CMK (cell line): ENCODE results near the gene RPS15.
"Not testable (repeated sequence)": the region's sequence is repeated elsewhere in the genome, so short reads cannot be mapped to it uniquely, and the experiment has no call there.

Source experiments
- DNase-seq: peaks from one replicate; pipeline ENCODE4 v3.0.0-alpha.2; 2010; ENCODE audit warnings: low read depth

RPS15 gene

DNA sequence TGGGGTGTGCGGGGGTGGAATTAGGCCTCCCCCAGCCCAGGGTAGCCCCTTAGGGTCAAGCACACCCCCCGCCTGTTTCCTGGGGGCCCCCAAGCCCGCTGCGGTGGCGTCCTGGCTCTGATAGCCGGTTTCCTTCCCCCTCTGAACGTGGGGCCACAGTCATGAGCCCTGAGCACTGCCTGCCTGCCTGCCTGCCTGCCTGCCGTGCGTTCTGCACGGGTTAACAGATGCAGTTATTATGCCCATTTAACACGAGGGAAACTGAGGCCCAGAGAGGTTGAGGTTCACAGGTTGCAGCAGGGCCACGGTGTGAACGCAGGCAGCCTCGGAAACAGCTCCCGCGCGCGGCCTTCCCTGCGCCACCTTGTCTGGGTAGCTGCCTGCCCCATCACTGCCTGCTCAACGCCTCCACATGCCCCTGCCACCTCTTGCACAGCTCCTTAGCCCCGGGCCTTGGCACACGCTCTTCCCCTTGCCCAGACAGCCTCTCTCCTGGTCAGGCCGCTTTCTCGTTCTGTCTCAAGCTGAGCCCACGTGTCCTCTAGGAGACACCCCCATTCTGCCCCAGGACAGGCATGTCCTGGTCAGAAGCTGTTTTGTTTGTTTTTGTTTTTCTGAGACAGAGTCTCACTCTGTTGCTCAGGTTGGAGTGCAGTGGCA is 35.7 kb upstream of the RPS15 start:
- no peak for DNase-seq

DNA sequence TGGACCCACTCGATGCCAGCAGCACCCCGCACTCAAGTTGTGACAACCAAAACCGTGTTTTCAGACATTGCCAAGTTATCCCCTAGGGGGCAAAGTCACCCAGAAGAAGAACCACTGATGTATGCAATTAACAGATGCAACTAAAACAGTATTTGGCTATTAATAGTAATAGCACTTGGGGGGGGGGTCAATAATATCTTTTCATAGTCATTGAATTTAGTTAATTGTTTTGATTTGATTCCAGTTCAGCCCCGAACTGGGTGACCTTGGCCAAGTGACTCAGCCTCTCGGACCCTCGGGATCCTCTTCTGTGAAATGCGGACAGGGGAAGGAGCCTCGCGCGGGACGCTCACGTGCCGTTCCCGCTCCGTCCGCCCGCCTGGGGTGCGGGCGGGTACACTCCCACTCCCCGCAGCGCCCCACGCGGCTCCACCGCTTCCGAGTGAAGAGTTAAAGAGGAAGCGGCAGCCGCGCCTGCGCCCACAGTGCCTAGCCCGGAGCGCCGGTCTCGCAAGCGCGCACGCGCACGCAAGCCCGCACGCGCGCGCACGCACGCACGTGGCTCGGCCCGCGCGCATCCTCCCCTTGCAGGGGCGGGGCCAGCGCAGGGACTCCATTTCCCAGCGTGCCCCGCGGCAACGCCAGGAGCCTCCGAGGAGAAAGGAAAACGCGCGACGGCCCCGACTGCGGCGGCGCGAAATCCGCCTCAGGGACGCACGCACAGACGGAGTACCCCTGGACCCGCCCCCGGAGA is 31.2 kb upstream of the RPS15 start:
- peak; percentile 97 for DNase-seq

DNA sequence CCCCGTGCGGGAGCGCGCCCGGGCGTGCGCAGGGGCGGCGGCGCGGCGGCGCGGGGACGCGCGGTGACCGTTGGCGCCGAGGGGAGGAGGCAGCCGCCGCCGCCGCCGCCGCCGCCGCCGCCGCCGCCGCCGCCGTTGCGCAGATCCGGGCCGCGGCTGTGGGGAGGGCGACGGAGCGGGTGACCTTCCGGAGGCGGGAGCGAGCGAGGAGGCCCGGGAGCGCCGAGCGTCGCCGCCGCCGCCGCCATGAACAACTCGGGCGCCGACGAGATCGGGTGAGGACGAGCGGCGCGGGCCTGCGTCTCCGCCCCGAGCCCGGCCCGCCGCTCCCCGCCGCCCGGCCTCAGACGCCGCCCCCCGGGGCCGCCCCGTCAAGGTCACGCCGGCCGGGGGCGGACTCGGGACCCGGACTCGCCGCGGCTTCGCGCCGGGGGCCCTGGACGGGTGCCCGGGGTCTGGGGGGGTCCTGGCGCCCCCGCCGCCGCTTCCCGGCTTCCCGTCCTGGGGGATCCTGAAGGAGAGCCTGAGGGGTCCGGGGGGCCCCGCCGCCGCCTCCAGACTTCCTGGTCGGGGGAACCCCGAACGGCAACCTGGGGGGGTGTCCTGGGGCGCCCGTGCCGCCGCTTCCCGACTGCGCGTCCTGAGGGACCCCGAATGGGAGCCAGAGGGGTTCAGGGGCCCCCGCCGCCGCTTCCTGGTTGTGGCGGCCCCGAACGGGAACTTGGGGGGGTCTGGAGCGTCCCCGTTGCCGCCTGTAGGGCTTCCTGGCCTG is 30.5 kb upstream of the RPS15 start, which contains the start of gene DAZAP1:
DAZAP1 (plus strand) TSS at position 59 of the 772 bp plus-strand sequence; CDS start at position 247, 188 bp downstream.
- no peak for DNase-seq

DNA sequence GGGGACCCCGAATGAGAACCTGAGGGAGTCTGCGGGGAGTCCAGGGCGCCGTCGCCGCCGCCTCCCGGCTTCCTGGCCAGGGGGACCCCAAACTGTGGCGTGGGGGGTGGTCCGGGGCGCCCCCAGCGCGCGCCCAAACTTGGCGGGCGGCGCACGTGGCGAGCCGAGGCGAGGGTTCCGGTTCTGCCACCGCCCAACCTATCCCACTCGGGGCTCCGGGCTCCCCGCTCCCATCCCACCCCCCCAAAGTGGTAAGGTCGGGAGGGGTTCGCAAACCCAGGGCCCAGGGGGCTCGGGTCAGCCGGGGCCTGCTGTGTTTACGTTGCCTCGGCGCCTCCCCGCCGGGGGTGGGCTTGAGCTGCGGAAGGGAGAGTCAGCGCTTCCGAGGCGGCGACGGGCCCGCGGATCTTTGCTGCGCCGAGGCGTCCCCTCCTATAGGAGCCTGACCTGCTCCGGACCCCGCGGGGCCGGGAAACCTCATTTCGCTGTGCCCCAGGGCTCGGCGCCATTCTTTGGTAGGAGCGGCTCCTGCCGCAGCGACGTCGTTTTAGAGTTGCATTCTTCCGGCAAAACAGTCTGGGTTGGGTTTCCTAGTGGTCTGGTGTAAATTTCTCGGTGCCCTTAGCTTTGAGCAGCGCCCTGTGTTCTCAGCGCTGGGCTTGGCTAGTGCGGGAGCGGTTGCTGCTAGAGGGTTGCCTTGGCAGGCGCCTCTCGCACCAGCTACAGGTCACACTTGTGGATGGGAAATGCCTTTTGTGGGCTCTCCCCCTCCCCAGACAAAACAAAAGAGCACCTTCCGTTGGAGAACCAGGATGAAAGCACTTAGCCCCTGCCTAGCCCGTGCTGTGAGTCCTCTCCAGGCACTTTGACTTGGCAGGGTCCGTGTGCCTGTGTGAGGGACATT is 29.6 kb upstream of the RPS15 start:
- DNase-seq: no peak

DNA sequence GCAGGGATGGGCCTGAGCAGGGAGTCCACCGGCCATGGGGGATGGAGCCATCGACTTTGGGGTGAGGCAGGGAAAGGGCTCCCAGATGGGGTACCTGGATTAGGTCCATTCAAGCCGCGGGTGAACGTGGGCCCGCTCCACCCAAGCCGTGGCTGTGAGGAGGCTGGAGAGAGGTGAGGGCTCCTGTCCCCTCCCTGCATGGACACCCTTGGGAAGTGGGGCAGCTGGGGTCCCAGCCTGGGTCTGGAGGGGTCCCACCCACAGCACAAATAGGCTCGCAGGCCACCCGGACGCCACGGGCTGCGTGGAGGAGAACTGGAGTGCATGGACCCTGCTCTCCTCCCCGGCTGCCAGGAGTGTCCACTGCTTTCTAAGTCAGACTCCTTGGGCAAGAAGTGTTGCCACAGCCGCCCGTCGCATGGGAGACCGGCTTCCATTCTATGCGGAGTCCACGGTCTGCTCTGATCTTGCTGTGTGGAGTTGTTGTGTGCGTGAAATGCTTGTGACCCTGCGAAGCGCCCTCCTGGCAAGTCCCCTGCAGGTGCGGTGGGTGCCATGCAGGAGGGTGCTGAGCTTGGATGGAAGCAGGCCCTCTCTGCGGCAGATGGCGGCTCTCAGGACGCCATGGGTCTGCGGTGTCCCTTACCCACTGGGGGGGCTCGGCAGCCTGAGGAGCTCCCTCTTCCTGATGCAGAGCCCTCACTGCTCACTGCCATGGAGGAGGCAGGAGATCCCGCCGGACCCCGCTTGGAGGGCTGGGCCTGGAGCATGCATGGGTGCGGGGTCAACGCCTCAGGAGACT is 28.8 kb upstream of the RPS15 start:
- no peak for DNase-seq

DNA sequence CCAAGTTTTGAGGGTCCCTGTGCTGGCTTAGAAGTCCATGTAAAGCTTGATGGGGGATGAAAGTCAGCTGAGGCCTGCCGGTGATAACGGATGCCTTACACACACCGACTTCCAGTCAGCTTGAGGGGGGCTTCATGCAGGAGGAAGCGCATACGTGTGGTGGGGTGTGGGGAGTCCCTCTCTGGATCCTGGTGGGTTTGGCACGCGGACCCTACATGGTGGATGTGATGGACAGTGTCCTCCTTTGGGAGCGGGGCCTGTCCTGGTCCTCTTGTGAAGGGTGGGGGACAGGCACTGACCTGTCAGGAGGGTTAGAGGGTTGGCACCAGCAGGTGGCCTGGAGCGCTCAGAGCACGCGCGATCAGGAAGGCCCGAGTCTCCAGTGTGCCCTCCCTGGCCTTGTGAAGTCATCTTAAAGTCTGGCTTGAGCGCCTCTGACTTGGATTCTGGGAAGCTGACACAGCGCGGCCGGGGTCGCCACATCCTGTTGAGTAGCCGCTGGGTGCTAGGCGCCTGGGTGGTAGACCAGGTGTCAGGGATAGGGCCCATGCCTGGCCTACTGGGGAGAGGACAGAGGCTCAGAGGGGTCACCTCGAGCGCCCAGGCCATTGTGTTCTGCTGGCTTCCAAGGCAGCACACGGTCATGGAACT is 27.9 kb upstream of the RPS15 start:
- DNase-seq: no peak

DNA sequence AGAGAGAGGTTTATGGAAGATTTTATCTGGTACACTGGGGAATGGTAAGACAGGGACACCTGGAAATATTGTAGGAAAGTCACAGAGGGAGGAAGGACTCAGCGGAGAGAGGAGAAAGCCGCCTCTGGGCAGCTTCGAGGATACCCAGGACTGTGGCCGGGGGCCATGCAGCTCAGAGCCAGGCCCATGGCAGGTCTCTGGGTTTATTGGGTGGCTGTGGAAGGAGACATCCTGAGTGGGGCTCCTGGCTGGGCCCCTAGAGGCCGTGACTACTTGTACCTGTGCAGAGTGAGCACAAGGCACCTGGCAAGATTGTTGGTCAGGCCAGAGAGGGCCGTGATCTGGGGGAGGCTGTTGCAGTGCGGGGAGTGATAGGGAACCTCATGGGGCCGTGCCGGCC is 27.4 kb upstream of the RPS15 start:
- DNase-seq: no peak

DNA sequence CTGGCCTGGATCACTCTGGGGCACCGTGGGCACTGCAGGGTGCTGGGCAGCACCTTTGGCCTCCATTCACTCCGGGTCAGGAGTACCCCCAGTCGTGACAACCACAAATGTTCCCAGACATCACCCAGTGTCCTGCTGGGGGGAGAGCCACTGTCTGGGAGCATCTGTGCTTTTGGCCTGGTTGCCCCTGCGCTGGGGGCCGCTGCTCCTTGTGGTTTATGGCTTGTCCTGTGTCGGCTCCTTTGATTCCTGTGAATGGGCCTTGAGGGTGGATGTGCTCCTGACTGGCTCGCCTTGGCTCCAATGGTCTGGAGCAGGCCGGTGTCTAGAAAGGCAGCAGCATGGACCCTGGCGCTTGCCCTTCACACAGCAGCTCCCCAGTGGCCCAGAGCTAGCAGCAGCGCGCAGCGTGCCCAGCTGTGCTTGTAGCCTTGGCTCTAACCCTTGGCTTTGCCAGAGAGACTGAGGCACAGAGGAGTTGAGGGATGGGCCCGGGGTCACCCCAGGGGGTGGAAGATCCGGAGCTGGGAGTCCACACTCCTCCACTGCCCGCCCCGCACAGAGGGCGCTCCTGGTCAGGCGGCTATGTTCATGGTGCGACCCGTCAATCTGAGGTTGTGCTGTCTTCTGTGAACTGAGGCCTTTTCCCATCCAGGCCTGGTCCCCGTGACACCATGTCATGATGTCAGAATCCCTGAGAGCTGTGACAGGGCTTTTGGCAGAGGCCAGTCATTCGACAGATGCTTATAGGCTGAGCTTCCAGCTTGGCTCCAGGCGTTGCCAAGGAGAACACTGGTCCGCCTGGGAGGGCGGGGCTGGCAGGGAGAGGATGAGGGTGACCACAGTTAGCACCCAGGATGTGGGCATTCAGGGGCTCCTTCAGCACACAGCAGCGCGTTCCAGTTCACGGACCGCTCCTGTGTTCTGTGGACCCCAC is 26.7 kb upstream of the RPS15 start:
- DNase-seq: no peak

DNA sequence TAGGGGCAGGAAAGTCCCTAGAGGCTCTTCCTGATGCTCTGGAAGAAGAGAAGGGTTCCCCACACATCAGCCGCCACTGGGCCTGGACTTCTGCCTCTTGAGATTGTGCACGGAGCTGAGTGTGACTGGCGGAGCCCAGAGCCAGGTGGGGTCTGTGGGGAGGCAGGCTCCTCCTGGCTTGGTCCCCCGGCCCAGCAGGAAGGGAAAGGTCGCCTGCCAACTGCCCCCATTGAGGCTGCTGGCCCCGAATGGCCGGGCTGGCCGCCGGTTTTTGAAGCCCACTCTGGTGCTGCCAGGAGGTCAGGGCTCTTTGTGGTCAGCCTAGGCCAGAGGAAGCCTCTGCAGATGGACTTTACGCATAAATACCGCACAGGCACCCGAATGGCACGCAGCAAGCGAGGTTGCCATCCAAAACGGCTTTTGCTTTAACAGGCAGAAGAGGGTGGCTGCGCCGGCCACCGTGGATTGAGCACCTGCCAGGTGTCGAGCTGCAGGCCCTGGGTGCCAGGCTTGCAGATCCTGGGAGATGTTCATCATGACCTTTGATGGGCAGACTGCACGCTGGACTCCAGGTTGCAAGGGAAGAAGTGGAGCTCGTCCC is 25.8 kb upstream of the RPS15 start:
- no peak for DNase-seq

DNA sequence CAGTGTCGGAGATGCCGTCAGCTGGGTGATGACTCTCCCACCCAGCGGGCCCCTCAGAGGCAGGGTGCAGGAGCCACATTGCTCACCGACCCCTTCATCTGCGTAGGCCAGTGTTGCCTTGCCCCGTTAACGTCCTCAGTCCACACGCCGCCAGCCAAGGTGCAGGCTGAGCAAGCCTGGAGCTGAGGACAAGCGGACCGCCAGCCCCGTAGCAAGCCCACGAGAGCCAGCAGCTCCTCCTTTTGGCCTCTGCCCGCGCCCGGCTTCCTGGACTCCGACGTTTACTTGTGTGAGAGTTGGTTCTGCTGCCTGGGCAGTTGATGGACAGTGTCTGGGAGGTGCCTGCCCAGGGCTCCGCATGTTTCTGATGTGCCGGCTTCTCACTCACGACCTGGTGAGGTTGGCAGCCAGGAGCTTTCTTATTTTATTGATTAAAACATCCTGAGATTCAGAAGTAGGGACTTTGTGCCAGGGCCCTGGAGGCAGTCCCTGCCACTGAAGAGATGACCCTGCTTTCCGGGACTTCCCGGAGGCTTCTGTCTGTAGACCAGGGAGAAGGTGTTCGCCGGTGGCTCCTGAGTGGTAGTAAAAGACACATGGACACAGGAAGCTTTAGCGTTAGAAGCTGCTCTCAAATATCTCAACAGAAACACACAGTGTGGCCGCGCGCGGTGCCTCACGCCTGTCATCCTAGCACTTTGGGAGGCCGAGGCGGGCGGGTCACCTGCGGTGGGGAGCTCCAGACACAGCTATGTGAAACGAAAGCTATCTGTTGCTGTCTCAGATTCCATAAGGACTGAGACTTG is 25.0 kb upstream of the RPS15 start:
- DNase-seq: no peak

DNA sequence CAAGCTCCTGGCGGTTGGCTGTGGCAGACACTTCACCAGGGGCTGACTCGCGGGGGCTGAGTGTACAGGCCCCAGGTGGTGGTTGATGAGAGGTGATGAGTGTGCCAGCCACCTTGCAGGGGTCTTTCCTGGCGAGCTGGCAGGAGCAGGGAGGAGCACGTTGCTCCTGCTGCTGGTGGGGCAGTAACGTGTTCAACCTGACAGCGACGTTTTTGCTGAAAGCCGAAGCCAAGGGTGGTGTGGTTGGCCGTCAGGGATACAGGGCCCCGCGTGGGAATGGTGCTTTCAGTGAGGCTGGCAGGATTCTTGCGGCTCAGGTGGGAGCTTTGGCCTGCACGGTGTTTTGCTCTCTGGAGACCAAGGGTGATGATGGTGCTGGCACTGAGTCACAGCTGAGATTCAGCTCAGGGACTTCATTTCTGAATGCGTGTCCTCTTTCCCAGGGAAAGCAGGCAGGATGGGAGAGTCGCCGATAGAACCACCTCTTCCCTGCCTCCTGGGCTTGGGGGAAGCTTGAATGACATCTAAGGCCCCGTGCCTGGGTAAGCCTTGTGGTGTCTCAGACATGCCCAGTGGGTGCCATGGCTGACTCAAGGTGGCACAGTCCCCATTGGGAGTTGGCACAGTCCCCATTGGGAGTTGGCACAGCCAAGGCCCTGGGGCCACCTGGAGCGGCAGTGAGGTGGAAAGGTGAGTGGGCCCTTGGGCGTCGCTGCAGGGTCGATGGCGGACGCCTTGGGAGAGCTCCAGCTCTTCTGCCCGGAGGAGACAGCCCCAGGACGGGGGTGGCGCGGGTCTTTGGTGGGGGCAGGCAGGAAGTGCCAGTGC is 22.0 kb upstream of the RPS15 start:
- DNase-seq: no peak

DNA sequence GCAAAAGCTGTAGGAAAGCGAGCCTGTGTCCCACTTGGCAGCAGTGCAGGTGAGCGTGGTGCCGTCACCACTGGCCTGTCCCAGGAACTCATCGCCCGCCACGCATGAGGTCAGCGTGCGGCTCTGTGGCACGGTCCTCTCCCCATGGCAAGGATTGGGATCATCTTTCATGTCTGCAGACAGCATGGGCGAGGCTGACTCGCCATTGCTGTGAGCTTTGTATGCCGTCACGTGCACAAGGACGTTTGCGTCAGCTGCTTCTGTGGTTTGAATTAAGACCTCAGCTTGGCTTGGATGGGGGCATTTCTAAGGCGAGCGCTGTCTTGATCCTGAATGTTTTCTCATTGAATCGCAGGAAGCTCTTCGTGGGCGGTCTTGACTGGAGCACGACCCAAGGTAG is 21.1 kb upstream of the RPS15 start:
- DNase-seq: no peak

DNA sequence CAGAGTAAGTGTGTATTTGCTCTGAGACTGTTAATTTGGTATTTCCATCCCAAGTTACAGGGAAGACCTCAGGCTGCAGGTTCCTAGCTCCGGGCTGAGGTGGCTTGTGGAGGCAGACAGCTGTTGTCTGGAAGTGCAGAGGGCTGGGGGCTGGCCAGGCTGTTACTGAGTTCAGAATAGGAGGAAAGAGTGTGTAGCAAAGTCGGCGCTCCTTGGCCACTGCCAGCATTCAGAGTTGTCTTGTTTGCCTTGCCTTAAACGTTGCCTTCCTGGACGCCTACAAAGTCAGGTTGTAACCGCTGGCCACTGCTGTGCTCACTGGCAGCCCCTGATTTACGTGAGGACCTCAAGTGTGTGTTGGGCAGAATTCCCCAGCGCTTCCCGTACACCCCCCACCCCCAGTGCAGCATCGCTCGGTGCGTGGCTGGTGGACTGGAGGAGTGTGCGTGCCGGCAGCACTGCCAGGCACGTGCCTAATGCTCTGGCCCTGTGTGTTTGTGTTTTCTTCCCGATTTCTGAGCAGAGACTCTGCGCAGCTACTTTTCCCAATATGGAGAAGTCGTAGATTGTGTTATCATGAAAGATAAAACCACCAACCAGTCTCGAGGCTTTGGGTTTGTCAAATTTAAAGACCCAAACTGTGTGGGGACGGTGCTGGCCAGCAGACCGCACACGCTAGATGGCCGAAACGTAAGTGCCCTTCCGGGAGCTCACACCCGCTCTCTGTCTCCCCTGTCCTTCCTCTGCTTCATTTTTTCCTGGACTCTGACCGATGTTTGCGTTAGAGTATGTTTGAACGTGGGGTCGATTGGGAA is 20.3 kb upstream of the RPS15 start:
- no peak for DNase-seq

DNA sequence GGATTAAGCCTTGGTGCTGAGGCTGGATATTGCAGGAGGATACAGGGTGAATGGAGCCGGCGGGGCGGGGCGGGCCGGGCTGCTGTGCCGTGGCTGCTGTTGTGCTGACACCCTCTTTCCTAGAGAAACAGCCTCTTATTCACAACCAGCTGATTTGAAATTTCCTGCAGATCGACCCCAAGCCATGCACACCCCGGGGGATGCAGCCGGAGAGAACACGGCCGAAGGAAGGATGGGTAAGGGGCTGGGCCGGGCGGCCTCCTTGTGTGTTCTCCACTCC is 19.8 kb upstream of the RPS15 start:
- no peak for DNase-seq

DNA sequence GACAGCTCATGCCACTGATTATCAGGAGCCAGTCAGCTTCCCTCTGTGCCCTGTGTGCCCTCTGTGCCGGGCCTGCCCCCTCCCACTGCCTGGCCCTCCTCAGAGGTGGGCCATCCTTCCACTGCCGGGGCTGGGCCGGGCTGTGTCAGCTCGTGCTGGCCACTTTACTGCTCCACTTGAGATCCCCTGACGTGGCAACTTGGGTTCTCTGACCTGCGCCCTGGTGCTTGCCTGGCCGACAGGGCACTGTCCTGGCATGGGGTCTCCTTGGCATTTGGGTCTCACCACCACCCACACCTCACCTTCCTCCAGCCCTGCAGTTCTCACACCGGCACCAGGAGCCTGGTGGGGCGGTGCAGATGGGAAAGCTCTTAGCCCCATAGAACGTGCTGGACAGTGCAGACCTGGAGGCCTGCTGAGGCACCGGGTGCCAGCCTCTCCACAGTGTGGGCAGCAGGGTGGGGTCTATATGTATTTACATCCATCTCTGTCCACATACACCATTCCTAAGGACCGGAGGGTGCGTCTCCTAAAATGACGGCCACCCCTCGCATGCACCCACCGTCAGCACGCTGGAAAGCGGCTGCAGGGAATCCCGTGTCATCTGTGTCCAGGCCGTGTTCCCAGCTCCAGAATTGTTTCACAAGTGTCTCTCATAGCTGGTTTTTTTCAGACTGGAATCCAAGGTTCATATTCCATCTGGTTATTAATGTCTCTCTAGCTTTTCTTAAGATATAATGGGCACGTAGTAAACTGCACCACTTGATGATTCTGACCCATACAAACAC is 19.1 kb upstream of the RPS15 start:
- no peak for DNase-seq

DNA sequence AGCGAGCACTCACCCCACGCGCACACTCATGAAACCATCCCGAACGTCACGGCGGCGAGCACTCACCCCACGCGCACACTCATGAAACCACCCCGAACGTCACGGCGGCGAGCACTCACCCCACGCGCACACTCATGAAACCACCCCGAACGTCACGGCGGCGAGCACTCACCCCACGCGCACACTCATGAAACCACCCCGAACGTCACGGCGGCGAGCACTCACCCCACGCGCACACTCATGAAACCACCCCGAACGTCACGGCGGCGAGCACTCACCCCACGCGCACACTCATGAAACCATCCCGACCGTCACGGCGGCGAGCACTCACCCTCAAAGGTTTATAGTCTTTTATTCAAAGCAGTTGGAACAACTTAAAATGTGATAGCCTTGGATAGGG is 18.1 kb upstream of the RPS15 start:
- not testable (repeated sequence) for DNase-seq
